GM18907 (cell line): Measurements from ENCODE around the gene EMX2.
"Not testable (repeated sequence)": the region's sequence is repeated elsewhere in the genome, so short reads cannot be mapped to it uniquely, and the experiment has no call there.

Experiments used
- ATAC-seq: cut with Tn5 transposase; IDR thresholded peaks from one replicate; pipeline ENCODE4 v1.9.1; 2021; ENCODE audit warnings: mild to moderate bottlenecking, moderate library complexity; ENCODE audit not compliant: unreplicated experiment

EMX2 gene

DNA sequence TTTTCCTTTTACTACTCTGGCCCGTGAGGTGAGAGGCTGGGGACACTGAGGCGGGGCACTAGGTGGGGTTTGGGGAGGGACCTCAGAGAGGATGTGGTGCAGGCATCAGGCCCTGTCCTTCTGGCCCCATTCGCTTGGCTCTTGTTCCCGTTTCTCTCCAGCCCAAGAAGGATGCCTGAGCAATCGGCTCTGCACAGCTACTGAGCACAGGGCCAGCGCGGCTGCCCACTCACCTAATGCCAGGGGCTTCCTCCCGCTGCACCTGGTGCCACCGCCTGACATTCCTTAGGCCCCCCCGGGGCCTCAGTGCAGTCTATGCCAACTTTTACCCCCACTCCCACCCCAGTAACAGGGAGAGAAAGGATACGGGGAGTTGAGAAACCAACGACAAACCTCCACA, 12.5 kb downstream of the EMX2 start:
- no peak for ATAC-seq

DNA sequence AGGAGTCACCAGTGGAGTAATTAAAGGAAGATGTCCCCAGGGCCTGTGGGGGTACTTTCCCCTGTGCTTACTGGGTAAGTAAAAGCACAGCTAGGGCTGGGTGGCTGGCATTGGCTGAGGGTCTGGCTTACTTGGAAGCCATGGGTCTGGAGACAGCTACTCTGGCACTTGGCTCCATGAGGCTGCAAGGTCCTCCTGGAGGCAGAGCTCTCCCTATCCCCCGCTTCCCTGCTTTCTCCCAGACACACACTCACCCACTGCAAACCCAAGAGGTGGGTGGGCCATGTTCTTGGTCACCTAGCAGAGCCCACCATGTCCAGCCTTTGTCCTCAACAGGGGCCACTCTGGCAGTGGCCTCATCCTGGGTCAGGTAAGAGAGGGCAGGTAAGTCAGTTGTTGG, 13.3 kb downstream of the EMX2 start:
- ATAC-seq, result no peak

DNA sequence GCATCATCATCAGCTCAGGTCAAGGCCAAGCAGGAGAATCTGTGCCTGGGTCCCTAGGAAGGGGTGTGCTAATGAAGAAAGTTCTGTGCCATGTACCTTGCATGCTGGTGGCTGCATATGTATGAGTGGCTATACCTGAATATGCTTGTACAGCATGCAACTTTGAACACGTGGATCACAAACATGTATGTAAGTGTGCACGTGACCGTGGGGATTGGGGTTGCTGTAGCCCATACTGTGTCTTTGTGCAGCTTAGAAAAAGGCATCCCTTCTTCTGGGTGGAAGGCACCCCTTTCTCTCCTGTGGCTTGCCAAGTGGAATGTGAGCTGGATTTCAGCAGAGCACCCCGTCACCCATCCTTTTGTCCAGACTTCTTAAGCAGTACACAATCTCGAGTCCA, 13.8 kb downstream of the EMX2 start:
- no peak for ATAC-seq

DNA sequence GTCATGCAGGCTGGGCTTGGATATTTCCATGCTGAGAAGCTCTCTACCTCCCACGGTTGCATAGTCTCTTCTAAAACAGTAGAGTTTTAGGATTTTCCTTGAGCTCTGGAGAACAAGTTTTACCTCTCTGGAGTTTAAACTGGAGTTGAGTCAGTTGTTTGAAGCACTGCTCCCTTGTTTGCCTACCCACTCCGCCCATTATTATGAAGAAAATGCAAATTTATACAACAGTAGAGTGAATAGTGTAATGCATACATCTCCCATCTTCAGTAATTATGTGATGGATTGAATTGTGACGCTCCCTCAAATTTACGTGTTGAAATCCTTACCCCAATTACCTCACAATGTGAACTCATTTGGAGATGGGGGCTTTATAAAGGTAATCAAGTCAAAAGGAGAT, 17.2 kb downstream of the EMX2 start:
- no peak for ATAC-seq

DNA sequence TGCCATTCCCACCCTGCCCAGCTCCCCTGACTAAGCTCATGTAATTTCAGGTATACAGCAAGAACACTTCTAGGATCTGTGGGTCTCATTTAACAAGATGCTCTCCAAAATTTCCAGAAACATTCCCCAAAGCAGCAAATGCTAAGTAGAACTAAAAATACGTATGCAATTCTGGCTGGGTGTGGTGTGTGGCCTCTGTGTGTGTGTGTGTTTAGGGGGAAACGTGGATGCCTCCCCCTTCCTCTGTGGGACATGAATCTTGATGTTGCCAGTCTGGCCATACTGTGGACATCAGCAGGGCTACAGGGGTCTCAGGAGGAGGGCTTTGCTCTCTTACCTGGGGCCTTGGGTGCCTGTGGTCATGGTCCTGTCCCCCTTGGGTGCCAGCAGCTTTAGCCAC, 18.4 kb downstream of the EMX2 start:
- no peak for ATAC-seq

DNA sequence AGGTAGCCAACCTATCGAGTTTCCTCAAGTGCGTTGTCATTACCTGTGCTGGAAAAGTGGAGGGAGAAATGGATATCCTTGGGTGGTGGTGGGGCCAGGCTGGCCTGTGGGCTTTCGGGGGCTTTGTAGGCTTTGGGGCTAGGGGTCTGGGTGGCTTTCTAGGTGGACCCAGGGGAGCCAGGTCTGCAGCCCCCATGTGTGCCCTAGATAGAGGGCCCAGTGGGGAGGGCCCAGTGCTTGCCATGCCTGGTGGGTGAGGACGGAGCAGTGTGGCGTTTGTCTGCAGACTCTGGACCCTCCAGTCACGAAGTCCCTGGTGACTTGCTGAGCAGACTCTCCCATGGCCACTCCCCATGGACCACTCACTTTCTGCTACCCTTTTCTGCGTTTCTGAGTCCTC, 19.7 kb downstream of the EMX2 start:
- no peak for ATAC-seq

DNA sequence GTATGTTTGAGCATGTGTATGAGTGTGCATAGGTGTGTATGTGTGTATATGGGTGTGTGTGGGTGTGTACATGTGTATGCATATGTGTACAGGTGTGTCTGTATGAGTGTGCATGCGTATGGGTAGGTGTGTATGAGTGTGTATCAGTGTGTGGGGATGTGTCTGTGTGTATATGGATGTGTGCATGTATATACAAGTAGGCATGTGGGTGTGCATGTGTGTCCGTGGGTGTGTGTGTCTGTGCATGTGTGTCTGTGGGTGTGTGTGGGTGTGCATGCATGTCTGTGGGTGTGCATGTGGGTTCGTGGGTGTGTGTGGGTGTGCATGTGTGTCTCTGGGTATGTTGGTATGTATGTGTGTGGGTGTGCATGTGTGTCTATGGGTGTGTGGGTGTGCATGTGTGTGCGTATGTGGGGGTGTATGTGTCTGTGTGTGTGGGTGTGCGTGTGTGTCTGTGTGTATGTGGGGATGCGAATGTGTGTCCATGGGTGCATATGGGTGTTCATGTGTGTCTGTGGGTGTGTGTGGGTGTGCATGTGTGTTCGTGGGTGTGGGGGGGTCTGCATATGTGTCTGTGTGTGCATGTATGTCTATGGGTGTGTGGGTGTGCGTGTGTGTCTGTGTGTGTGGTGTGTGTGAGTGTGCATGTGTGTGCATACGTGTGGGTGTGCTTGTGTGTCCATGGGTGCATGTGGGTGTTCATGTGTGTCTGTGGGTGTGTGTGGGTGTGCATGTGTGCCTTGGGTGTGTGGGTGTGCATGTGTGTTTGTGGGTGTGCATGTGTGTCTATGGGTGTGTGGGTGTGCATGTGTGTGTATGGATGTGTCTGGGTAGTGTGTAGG, 20.6 kb downstream of the EMX2 start:
- ATAC-seq, result no peak

DNA sequence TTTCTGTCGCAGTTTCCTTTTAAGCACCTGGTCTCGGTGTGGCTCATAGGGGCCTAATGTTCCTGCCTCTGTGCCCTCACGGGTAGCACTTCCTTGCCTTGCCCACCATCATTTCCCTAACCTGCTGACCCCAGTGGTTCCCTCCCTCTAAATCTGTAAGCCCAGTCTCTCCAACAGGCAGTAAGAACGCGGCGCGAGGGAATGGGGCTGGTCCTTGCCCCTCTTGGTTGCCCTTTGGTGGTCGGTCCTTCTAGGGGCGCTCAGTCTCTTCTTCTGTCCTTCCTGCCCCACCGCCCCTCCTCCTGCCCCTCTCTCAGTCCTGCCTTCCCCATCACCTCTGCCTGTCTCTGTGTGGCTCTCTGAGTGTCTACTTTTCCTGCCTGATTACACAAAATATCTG, 21.2 kb downstream of the EMX2 start:
- no peak for ATAC-seq

DNA sequence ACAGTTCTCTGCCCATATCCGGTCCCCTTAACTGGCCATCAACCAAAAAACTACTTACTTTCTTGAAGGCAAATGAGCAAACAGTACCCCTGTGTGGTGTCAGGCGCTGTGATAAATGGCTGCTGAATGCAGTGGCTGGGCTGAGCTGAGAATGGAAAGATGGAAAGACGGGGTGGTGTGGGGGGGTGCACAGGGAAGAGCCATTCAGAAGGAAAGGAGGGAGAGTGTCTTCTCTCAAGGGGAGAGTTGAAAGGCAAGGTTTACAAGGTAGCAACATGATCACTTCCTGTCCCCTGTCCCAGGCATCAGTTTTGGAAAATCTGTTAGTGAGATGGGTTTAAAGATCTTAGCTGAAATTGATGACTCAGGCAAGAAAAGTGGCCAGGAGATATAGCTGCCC, 22.5 kb downstream of the EMX2 start:
- ATAC-seq, result no peak

DNA sequence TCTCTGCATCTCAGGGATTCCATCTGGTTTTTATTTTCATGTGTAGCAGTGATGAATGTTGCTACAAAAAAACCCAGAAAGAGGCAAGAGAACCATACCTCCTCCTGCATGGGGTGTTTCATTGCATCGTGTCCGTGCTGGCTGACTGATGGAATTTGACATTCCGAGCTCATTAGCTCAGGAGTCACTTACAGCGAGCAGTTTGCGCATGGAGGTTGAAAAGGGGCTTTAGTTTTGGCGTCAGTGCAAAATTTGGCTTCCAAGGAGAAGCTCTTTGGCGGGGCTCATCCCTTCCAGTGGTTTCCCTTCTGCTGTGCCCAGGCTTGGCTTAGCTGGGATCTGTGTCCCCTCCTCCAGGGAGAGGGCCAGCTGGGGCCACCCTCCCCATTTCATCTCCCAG, 25.8 kb downstream of the EMX2 start:
- no peak for ATAC-seq

DNA sequence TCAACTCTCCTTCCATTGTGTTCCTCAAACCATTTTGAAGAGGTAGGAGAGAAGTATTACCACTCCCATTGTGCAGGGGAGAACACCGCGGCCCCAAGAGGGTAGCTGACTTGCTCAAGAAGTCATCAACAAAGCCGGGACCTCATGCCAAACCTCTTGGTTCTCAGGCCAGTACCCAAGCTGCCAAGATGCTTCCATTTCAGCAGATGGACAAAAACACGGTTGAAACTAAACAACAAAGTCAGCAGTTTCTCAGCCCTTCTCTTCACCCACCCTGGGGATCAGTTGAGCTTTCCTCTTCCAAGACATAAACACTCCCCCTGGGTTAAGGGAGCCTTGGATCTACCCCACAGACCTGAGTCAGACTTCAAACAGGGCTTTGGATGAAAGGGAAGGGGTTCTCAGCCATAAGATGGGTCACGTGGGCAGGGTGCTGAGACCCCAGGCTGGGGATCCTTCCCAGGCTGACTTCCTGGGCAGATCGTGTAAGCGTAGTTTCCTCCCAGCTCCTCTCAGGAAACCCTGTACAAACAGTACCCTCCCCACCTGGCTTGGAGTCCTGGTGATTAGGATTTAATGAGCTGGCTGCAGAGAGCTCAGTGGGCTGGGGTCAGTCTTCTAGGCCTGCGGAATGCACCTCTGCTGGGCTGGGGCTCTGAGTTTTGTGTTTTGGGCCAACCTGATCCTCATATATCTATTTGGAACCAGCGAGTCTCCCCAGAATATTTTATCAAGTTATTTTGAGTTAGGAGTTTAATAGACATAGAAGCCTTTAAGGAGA, 27.3 kb downstream of the EMX2 start:
- no peak for ATAC-seq

DNA sequence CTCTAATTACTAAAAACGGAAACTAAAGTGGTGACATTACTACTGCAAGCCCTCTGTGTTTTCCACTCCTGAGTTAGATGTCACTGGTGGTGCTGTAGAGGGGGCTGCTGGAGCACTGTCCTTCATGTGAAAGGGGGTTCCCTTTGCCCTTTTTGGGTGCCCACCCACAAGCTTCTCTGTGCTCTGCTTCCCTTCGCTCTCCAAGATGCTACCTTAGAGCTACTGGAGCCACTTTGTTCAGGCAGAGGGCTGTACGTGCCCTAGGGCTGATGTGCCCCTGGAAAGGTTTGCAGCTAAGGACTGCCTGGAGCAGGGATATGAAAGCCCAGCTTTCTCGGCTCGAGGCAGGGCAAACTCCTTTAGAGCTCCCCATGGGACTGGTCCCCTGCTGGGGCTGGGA, 28.3 kb downstream of the EMX2 start:
- no peak for ATAC-seq

DNA sequence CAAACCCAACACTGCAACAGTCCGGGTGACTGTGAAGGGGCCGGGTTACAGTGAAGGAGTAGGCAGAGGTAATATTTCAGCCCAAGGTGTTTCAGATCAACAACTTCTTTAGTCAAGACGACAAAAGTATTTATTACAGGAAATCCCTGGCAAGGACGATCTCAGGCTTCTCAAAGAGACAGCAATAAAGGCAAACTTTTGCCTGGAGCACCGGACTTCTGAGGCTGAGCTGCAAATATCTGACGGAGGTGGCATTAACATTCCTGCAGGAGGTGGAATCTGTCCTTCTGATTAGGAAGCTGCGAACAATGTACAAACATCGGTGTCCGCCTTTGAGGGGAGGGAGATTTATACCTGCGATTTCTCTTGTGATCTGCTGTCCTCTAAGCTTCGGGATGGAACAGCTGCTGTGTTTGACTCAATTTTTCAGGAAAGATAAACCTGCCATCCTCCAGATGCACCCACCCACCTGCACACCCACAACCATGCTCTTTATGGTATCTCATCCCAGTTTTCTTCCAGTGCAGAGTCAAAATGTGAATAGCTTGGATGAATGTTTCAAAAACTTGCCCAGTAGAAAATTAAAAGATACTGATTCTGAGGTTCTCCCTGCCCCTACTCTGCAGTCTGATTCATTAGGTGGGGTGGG, 32.1 kb downstream of the EMX2 start:
- no peak for ATAC-seq

DNA sequence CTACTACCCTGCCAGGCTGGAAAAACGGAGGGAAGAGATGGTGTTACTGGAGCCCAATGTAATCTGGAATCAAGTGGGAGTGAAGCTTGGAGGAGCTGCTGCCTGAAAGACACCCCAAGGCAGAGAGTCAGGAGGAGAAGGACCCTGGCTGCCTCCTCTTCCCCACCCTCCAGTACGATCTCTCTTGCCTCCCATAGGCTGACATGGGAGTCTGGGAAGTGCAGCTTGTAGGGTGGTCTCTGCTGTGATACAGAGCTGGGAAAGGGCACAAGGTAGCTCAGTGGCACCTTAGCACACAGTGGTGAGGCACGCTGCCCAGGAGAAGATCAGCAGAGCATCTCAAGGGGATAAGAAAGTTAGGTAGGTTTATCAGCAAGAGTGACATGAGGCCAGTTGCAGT, 35.9 kb downstream of the EMX2 start:
- ATAC-seq, result no peak

DNA sequence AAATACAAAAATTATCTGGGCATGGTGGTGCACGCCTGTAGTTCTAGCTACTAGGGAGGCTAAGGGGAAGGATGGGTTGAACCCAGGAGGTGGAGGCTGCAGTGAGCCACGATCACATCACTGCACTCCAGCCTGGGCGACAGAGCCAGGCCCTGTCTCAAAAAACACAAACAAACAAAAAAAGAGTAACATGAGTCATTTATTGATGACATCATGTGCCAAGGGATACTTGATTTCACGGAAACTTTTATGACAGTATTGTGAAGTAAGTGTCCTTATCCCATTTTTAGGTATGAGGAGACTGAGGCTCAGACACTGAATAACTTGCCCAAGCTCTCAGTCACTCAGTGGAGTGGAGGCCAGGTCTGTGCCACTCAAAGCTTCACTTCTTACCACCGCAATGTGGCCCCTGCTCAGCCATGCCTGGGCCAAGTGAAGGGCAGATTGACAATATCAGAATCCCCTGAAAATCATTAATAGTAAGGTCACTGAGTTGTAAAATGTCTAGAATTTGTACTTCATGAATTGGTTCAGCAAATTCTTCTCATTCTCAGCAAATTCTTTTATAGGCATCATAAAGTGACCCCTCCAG, 36.5 kb downstream of the EMX2 start:
- ATAC-seq, result no peak

DNA sequence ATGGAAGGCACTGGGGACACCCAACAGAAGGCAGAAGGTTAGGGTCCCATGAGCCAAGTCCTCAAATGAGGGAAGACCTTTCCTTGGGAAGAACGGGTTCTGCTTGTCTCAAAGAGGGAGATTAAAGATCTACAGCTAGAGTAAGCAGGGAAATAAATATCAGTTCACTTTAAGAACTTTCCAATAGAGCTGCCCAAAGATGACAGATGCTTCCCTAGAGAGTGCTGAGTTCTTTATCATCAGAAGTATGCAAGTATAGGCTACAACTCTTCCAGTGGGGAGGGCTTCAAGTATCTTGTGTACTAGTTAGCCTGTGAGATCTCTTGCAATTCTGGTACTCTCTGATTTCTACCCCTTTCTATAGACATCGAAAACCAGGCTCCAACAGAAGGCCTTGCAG, 39.4 kb downstream of the EMX2 start:
- ATAC-seq, result no peak

DNA sequence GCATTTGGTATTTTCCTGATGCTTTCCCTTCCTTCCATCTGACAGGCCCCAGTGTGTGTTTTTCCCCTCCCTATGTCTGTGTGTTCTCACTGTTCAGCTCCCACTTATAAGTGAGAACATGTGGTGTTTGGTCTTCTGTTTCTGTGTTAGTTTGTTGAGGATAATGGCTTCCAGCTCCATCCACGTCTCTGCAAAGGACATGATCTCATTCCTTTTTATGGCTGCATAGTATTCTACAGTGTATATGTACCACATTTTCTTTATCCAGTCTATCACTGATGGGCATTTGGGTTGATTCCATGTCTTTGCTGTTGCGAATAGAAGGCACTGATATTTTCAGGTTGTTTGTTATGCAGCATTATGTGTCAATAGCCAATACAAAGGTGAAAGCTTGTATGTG, 42.3 kb downstream of the EMX2 start:
- ATAC-seq, result not testable (repeated sequence)

DNA sequence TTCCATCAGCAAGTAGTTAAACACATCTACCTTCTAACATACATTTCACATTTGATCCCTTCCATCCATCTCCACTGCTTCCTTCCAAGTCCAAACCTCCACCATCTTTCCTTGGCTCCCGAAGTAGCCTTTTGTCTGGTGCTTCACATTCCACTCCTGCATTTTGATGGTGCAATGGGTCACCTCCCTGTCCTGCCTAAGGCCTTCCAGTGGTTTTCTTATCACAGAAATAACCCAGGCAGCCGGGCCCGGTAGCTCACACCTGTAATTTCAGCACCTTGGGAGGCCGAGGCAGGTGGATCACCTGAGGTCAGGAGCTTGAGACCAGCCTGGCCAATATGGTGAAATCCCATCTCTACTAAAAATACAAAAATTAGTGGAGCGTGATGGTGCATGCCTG, 44.5 kb downstream of the EMX2 start:
- no peak for ATAC-seq

DNA sequence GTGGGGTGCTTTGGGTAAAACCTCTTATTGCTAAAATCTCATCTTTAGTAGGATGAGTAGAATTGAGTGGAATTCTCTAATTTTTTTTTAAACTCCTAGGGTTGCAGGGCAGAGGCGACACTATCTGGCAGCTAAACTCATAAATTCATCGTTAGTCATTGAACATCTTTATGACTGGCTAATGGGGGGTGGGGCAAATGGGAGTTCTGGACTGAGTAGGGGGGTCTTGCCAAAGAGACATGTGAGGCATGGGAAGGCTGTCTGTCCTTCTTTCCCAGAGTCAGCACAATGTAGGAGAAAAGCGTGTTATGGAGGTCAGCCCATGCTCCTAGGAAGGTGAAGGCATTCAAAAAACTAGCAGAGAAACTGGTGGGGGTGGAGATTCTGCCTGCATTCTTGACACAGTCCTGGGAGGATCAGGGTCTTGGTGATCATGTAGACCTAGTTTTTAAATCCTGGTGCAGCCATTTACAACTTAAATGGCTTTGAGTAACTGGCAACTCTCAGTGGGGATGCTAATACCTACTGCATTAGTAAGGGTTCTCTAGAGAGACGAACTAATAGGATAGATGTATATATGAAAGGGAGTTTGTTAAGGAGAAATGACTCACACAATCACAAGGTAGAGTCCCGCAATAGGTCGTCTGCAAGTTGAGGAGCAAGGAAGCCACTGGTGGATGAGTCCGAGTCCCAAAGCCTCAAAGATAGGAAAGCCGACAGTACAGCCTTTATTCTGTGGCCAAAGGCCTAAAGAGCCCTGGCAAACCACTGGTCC, 47.7 kb downstream of the EMX2 start:
- no peak for ATAC-seq

DNA sequence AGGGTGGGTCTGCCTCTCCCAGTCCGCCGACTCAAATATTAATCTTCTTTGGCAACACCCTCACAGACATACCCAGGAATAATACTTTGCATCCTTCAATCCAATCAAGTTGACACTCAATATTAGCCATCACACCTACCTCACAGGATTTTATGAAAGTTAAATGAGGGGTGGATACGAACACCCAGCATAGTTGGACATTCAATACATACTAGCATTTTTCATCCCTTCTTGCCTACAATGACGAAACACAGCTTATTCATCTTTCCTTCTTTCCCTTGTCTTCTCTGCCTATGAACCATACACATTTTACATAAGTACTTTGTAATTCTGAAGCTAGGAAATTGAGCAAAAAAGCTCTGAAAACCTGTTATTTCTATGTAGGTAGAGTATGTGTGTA, 48.5 kb downstream of the EMX2 start:
- no peak for ATAC-seq

DNA sequence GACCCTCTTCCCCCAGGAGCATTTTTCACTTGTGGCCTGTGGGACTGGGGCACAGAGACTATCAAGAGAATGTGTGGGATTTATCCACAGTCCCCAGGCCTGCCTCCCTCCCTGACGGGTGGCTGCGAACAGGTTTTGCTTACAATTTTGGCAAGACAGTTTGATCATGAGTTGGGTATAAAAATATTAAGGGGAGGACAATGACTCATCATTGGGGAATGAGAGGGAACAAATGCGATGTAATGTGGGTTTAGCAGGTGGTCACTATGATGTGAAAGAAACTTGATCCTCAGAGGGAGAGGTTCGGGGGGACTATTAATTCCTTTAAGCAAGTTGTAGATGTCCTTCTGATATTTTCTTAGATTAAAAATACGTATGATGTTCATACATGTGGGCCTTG, 52.2 kb downstream of the EMX2 start:
- ATAC-seq, result no peak
